ENCODE measurements around the gene ZHX3. TPM values are rescaled to one million over a fixed set of nuclear protein-coding genes. Genes with fewer than 3 reads are reported as not detected.

ZHX3 gene
- polyA plus RNA-seq, 3 donors: 0.58 to 3.2 (median 1.1) TPM

DNA sequence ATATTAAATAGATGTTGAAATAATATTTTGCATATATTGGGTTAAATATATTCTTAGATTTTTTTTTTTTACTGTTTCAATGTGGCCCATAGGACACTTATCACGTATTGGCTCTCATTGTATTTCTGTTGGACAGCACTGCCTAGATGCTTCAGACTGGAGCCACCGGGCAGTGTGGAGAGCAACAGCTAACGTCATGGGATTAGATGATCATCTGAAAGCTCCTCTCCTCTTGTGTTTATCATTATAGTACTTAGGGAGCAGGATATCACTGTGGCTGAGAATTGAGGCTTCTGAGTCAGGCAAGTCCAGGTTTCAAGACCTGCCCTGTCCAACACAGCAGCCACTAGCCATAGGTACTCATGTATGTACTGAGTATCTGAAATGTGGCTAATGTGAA is 87.4 kb downstream of the ZHX3 start:
- TF ChIP-seq, protein P1, sequence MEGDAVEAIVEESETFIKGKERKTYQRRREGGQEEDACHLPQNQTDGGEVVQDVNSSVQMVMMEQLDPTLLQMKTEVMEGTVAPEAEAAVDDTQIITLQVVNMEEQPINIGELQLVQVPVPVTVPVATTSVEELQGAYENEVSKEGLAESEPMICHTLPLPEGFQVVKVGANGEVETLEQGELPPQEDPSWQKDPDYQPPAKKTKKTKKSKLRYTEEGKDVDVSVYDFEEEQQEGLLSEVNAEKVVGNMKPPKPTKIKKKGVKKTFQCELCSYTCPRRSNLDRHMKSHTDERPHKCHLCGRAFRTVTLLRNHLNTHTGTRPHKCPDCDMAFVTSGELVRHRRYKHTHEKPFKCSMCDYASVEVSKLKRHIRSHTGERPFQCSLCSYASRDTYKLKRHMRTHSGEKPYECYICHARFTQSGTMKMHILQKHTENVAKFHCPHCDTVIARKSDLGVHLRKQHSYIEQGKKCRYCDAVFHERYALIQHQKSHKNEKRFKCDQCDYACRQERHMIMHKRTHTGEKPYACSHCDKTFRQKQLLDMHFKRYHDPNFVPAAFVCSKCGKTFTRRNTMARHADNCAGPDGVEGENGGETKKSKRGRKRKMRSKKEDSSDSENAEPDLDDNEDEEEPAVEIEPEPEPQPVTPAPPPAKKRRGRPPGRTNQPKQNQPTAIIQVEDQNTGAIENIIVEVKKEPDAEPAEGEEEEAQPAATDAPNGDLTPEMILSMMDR (IDR thresholded peaks at IDR 0.05): no peak
- H3K27ac Mint-ChIP-seq: no peak overlapping the region
- H3K36me3 Mint-ChIP-seq: peaks cover 4 to 5% of the 10 kb centered on the region in 2 donors
- Histone ChIP-seq H4K20me1 (ENCODE audit: insufficient read depth, low read length) (no peaks in the 10 kb centered on the region), H3K36me3 (replicated peaks in 1 of 2; ENCODE audit: control insufficient read depth in 1 of 2, insufficient read depth in 2 of 2, low read length in 2 of 2) (no peaks in the 10 kb centered on the region), H3K27me3 (ENCODE audit: control insufficient read depth in 2 of 2, insufficient read depth in 2 of 2, low read length in 2 of 2) (no peaks in the 10 kb centered on the region), H3K4me1 (ENCODE audit: control insufficient read depth in 1 of 2, insufficient read depth in 2 of 2, low read length in 2 of 2) (peaks cover 0 to 3% of the 10 kb centered on the region in 2 donors), H3K79me2 (ENCODE audit: insufficient read depth, low read length) (no peaks in the 10 kb centered on the region), H3K9me3 (replicated peaks in 1 of 2; ENCODE audit: control insufficient read depth in 1 of 2, insufficient read depth in 1 of 2, low read length in 2 of 2) (no peaks in the 10 kb centered on the region), H3K4me3 (replicated peaks in 1 of 3; ENCODE audit: low read depth in 2 of 3, low read length in 3 of 3) (no peak overlapping the region), H2AFZ (ENCODE audit: insufficient read depth, low read depth, low read length, poor library complexity, severe bottlenecking) (no peak overlapping the region), H3K27ac (ENCODE audit: low read depth in 1 of 2, low read length in 2 of 2) (no peak overlapping the region), H3K4me2 (replicated peaks; ENCODE audit: extremely low read depth, low read length, poor library complexity, severe bottlenecking) (no peak overlapping the region), H3K9ac (ENCODE audit: insufficient read depth, low read length, poor library complexity, severe bottlenecking) (no peak overlapping the region)
- no peaks in the 10 kb centered on the region for H3K9me3 Mint-ChIP-seq
- H3K27me3 Mint-ChIP-seq (ENCODE audit: low read depth in 3 of 3): peaks cover 1 to 8% (median 3%) of the 10 kb centered on the region in 3 donors
- H3K4me1 Mint-ChIP-seq: peaks cover 17% of the 10 kb centered on the region
- 100% methylated on average over 2 of the region's 3 CpGs for WGBS (ENCODE audit: insufficient coverage)
- intact Hi-C loops (cut with micrococcal nuclease): no loop called here
- DNase-seq: no peak
- no peak overlapping the region for H3K4me3 Mint-ChIP-seq

DNA sequence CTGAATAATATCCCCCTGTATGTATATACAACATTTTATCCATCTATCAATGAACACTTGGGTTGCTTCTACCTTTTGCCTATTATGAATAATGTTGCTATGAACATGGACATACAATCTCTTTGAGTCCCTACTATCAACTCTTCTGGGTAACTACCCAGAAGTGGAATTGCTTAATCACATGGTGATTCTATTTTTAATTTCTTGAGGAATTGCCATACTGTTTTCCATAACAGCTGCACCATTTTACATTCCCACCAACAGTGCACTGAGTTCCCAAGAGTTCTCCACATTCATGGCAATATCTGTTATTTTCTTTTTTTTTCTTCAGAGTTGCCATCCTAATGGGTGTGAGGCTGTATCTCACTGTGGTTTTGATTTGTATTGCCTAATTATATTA is 88.3 kb downstream of the ZHX3 start:
- intact Hi-C loops (cut with micrococcal nuclease): loop anchor here in 1 of 2 donors (10.0 kb wide), 1 partner anchor 54 kb away; no protein-coding TSS in a partner anchor
- peaks cover 17% of the 10 kb centered on the region for H3K4me1 Mint-ChIP-seq
- H3K4me3 ChIP-seq (replicated peaks in 1 of 3; ENCODE audit: low read depth in 2 of 3, low read length in 3 of 3): no peak overlapping the region
- no peak overlapping the region for H3K4me3 Mint-ChIP-seq
- no peaks in the 10 kb centered on the region for H3K9me3 Mint-ChIP-seq
- H3K36me3 ChIP-seq (replicated peaks in 1 of 2; ENCODE audit: control insufficient read depth in 1 of 2, insufficient read depth in 2 of 2, low read length in 2 of 2): no peaks in the 10 kb centered on the region
- DNase-seq: no peak
- H3K9ac ChIP-seq (ENCODE audit: insufficient read depth, low read length, poor library complexity, severe bottlenecking): no peak overlapping the region
- no peak overlapping the region for H3K4me2 ChIP-seq (replicated peaks; ENCODE audit: extremely low read depth, low read length, poor library complexity, severe bottlenecking)
- H3K9me3 ChIP-seq (replicated peaks in 1 of 2; ENCODE audit: control insufficient read depth in 1 of 2, insufficient read depth in 1 of 2, low read length in 2 of 2): no peaks in the 10 kb centered on the region
- H3K4me1 ChIP-seq (ENCODE audit: control insufficient read depth in 1 of 2, insufficient read depth in 2 of 2, low read length in 2 of 2): peaks cover 0 to 3% of the 10 kb centered on the region in 2 donors
- no peak overlapping the region for H2AFZ ChIP-seq (ENCODE audit: insufficient read depth, low read depth, low read length, poor library complexity, severe bottlenecking)
- H4K20me1 ChIP-seq (ENCODE audit: insufficient read depth, low read length): no peaks in the 10 kb centered on the region
- H3K79me2 ChIP-seq (ENCODE audit: insufficient read depth, low read length): no peaks in the 10 kb centered on the region
- H3K36me3 Mint-ChIP-seq: peaks cover 4 to 5% of the 10 kb centered on the region in 2 donors
- H3K27me3 ChIP-seq (ENCODE audit: control insufficient read depth in 2 of 2, insufficient read depth in 2 of 2, low read length in 2 of 2): no peaks in the 10 kb centered on the region
- H3K27ac ChIP-seq (ENCODE audit: low read depth in 1 of 2, low read length in 2 of 2): no peak overlapping the region
- TF ChIP-seq, protein P1 (IDR thresholded peaks at IDR 0.05): no peak
- peaks cover 1 to 8% (median 3%) of the 10 kb centered on the region in 3 donors for H3K27me3 Mint-ChIP-seq (ENCODE audit: low read depth in 3 of 3)
- H3K27ac Mint-ChIP-seq: no peak overlapping the region

Measured in CD14-positive monocyte (primary cell).